HepG2 (cell line): ENCODE results near the gene LAMC1. TPM values are rescaled to one million over a fixed set of nuclear protein-coding genes. Genes with fewer than 3 reads are reported as not detected.

ENCODE experiments used
- ATAC-seq: fragments of 200-7000 bp; cut with Tn5 transposase; 3 replicates; pipeline ENCODE4 v1.9.1; 2020; ENCODE audit warnings: mild to moderate bottlenecking, moderate library complexity
- BruUV-seq: library from RNA; stranded (reverse); fragments of 400-500 nt; replicated peaks from 2 replicates; lab custom pipeline; 2021; lab: Mats Ljungman, UMichigan
- CTCF ChIA-PET: fragments of 300-600 bp; formaldehyde crosslinking; extraction: SDS; loops from one replicate; lab custom pipeline; 2021; ENCODE audit warnings: low total read pairs, inconsistent platforms, low intra/inter-chr PET ratio; lab: Yijun Ruan, JAX
- POLR2A ChIA-PET: fragments of 350-600 bp; sonication (Branson Sonifier 250); formaldehyde crosslinking; loops from one replicate; lab custom pipeline; 2020; ENCODE audit warnings: antibody characterized with exemption, inconsistent platforms; lab: Yijun Ruan, JAX
- DNase-seq: peaks from one replicate; pipeline ENCODE4 v3.0.0-alpha.2; 2015; ENCODE audit warnings: low spot score
- FAIRE-seq: peaks from 3 replicates; lab custom pipeline; 2011; peaks lifted over from hg19 to GRCh38; lab: Jason Lieb, UNC
- H2AFZ ChIP-seq: one replicate; pipeline ENCODE4 v1.6.1; 2011; ENCODE audit warnings: low read length, inconsistent platforms
- H3K27ac ChIP-seq: fragments of 300-600 bp; 3 replicates; pipeline ENCODE4 v1.8.0; 2011; ENCODE audit warnings: mixed run types, mild to moderate bottlenecking, mixed read lengths, low read length, inconsistent platforms; ENCODE audit not compliant: insufficient read depth; ENCODE audit errors: extremely low read length
- H3K27me3 ChIP-seq, 2 experiments: fragments of 200-600 bp in 1 of 2; 2 replicates in 1 of 2; 3 replicates in 1 of 2; pipeline versions ENCODE4 v1.6.0 to v1.8.0; 2011; ENCODE audit warnings: low read length in 2 of 2, mild to moderate bottlenecking in 2 of 2, moderate library complexity in 2 of 2, inconsistent platforms in 1 of 2; ENCODE audit not compliant: insufficient read depth in 2 of 2, control insufficient read depth in 1 of 2
- H3K36me3 ChIP-seq, 2 experiments: fragments of 200-600 bp in 1 of 2; replicated peaks in 1 of 2; 2 replicates in 1 of 2; 3 replicates in 1 of 2; pipeline versions ENCODE4 v1.5.1 to v1.8.0; 2011; ENCODE audit warnings: low read length in 2 of 2, inconsistent platforms in 1 of 2; ENCODE audit not compliant: insufficient read depth in 2 of 2, control insufficient read depth in 1 of 2
- H3K4me1 ChIP-seq: 2 replicates; pipeline ENCODE4 v1.5.1; 2012; ENCODE audit warnings: low read length, inconsistent platforms; ENCODE audit not compliant: insufficient read depth
- H3K4me2 ChIP-seq: 2 replicates; pipeline ENCODE4 v1.6.0; 2011; ENCODE audit warnings: low read depth, low read length, inconsistent platforms
- H3K4me3 ChIP-seq, 3 experiments: fragments of 200-600 bp in 1 of 3; sonication (generic), shearing (Covaris generic) in 1 of 3; replicated peaks in 1 of 3; 2 replicates each; pipeline ENCODE4 v1.5.1; 2011 to 2016; ENCODE audit warnings: low read length in 3 of 3, inconsistent platforms in 2 of 3, low read depth in 2 of 3, mild to moderate bottlenecking in 2 of 3, control low read depth in 1 of 3, mixed read lengths in 1 of 3; ENCODE audit not compliant: insufficient read depth in 1 of 3
- H3K79me2 ChIP-seq: one replicate; pipeline ENCODE4 v1.6.1; 2011; ENCODE audit warnings: low read length, inconsistent platforms; ENCODE audit not compliant: insufficient read depth
- H3K9ac ChIP-seq: 2 replicates; pipeline ENCODE4 v1.6.0; 2011; ENCODE audit warnings: mild to moderate bottlenecking, low read depth, low read length, inconsistent platforms; ENCODE audit not compliant: insufficient read depth
- H3K9me3 ChIP-seq: 2 replicates; pipeline ENCODE4 v1.5.1; 2012; ENCODE audit warnings: mild to moderate bottlenecking, low read length
- H4K20me1 ChIP-seq: 2 replicates; pipeline ENCODE4 v1.6.0; 2011; ENCODE audit warnings: inconsistent platforms, mild to moderate bottlenecking, low read length, moderate library complexity; ENCODE audit not compliant: insufficient read depth
- CREBL2 ChIP-seq: sonication (generic); formaldehyde crosslinking; IDR thresholded peaks from 2 replicates; pipeline ENCODE4 v1.8.1; 2023; ENCODE audit warnings: missing genetic modification reagents, mild to moderate bottlenecking, borderline replicate concordance
- MAF1 ChIP-seq: sonication (generic); formaldehyde crosslinking; IDR thresholded peaks from 2 replicates; pipeline ENCODE4 v1.5.0; 2020; ENCODE audit warnings: missing genetic modification reagents, borderline replicate concordance
- RBFOX2 ChIP-seq: fragments of 200-400 bp; formaldehyde crosslinking; IDR thresholded peaks from 2 replicates; pipeline ENCODE4 v1.6.1; 2017; ENCODE audit warnings: low read depth, mild to moderate bottlenecking, low read length
- RFX3 ChIP-seq: IDR thresholded peaks from 2 replicates; pipeline ENCODE4 v1.6.1; 2016; ENCODE audit warnings: missing biosample characterization, missing genetic modification reagents
- ZNF652 ChIP-seq: IDR thresholded peaks from 2 replicates; pipeline ENCODE4 v1.6.1; 2016; ENCODE audit warnings: low read depth, borderline replicate concordance
- ZNF691 ChIP-seq: sonication (generic); formaldehyde crosslinking; IDR thresholded peaks from 2 replicates; pipeline ENCODE4 v1.4.0; 2020; ENCODE audit warnings: missing genetic modification reagents, low read depth, mild to moderate bottlenecking, borderline replicate concordance
- WGBS: methylation state at CpG from one replicate; pipeline ENCODE4 v1.1.6; 2017; ENCODE audit warnings: low lambda C conversion rate; 5-methylcytosine and 5-hydroxymethylcytosine counted together
- in situ Hi-C: cut with HindIII; loops from 2 replicates; pipeline ENCODE4 v1.10.0; 2017; ENCODE audit warnings: low pct_unique_long_range_greater_than_20kb; ENCODE audit not compliant: extremely low pct_ligation_motif_present
- intact Hi-C: fragments of 100-400 bp; cut with micrococcal nuclease; formaldehyde crosslinking; loops from one replicate; pipeline ENCODE4 v1.10.0; 2022; ENCODE audit not compliant: unreplicated experiment
- polyA plus RNA-seq, 8 experiments: library from polyadenylated mRNA; depleted of rRNA in 3 of 8; stranded (reverse) in 7 of 8; unstranded in 1 of 8; fragments of >200 nt; fragmentation: Illumina TruSeq in 4 of 8; extraction: Trizol in 4 of 8; gene quantifications; 2 replicates each; pipeline versions ENCODE4 v1.2.1 to v1.2.3, GENCODE V29; 2011 to 2016; ENCODE audit warnings: low read depth in 4 of 8, missing spikeins in 1 of 8, mixed read lengths in 1 of 8; ENCODE audit not compliant: insufficient read depth in 1 of 8
- total RNA-seq, 5 experiments: library from RNA; depleted of rRNA; stranded (reverse); fragments of >200 nt; fragmentation: Illumina TruSeq; extraction: Trizol; gene quantifications; 2 replicates each; pipeline ENCODE4 v1.2.3, GENCODE V29; 2016; ENCODE audit warnings: low read depth in 1 of 5

LAMC1 gene
- total and polyA plus RNA-seq, 2 of the 13 experiments (the other 11 are each of a cell fraction or from before 2014, with no cell fraction given), result 58.5 to 137 TPM

GRCh38 chr1:183027031-183027430, 3.8 kb downstream of the LAMC1 start:
- H3K9ac ChIP-seq, result no peak overlapping the region
- BruUV-seq, result no TSS peak
- FAIRE-seq (no peak), ATAC-seq (no peak), DNase-seq (no peak)
- no peak overlapping the region for H2AFZ ChIP-seq
- POLR2A ChIA-PET, result no interaction called here
- CTCF ChIA-PET, result no interaction called here
- WGBS, result 65% methylated on average over 3 of the region's 3 CpGs
- H3K4me1 ChIP-seq, result peaks cover 75% of the 10 kb centered on the region
- no peaks in the 10 kb centered on the region for H3K36me3 ChIP-seq
- TF ChIP-seq ZNF652 (CRISPR knock-in tag) (peak; percentile 70; the same call in 1 of the 2 replicates), RFX3 (CRISPR knock-in tag) (peak; percentile 43; the same call in 1 of the 2 replicates), ZNF691 (CRISPR knock-in tag) (no peak)
- H3K27me3 ChIP-seq, result no peaks in the 10 kb centered on the region
- intact Hi-C loops (loop anchor here (1.0 kb wide), 1 partner anchor 19 kb away; no protein-coding TSS in a partner anchor), in situ Hi-C loops (no loop called here)
- H3K27ac ChIP-seq, result no peak overlapping the region
- H3K79me2 ChIP-seq, result peaks cover 78% of the 10 kb centered on the region
- no peaks in the 10 kb centered on the region for H3K9me3 ChIP-seq
- peak overlapping the region in 1 of 3 experiments; percentile 12; a peak in 1 of 6 replicates for H3K4me3 ChIP-seq
- H3K4me2 ChIP-seq, result peak overlapping the region; percentile 85; the same call in 1 of the 2 replicates
- H4K20me1 ChIP-seq, result no peaks in the 10 kb centered on the region

- ATAC-seq (no peak), DNase-seq (no peak), FAIRE-seq (no peak)
- Histone ChIP-seq H3K79me2 (peaks cover 85% of the 10 kb centered on the region), H3K4me3 (no peak overlapping the region), H4K20me1 (no peaks in the 10 kb centered on the region), H3K4me1 (peaks cover 82% of the 10 kb centered on the region), H2AFZ (no peak overlapping the region), H3K36me3 (no peaks in the 10 kb centered on the region), H3K27ac (no peak overlapping the region), H3K4me2 (0 out of 2 replicates have a peak overlapping the region, but pooled peaks have one; percentile 16), H3K27me3 (no peaks in the 10 kb centered on the region), H3K9ac (no peak overlapping the region), H3K9me3 (no peaks in the 10 kb centered on the region)
- ChIA-PET POLR2A (no interaction called here), CTCF (no interaction called here)
- intact Hi-C loops (loop anchor here (1.0 kb wide), 1 partner anchor 19 kb away; no protein-coding TSS in a partner anchor), in situ Hi-C loops (no loop called here)
- TF ChIP-seq MAF1 (CRISPR knock-in tag), result no peak
- TF ChIP-seq CREBL2 (CRISPR knock-in tag), result no peak
- 0 out of 2 replicates have a peak, but pooled peaks have one; percentile 6 for TF ChIP-seq RBFOX2
- BruUV-seq, result no TSS peak
Measured at GRCh38 chr1:183027791-183028190, 4.6 kb downstream of the LAMC1 start.
